Thyroid gland (tissue), 4 donors: ENCODE measurements around the gene XCL2. TPM values are rescaled to one million over a fixed set of nuclear protein-coding genes. Genes with fewer than 3 reads are reported as not detected.

Experiments used
- DNase-seq, 2 donors: peaks; one replicate each; pipeline ENCODE4 v3.0.0-alpha.2; 2019
- H3K27ac ChIP-seq, 3 donors: fragments of 200-600 bp; sonication (generic); 1 replicate in 2 of 3; 2 replicates in 1 of 3; pipeline ENCODE4 v1.5.1; 2016 to 2019; ENCODE audit warnings: mild to moderate bottlenecking in 1 of 3, moderate library complexity in 1 of 3
- H3K27me3 ChIP-seq: fragments of 200-600 bp; sonication (generic); one replicate; pipeline ENCODE4 v1.5.1; 2019
- H3K36me3 ChIP-seq, 2 donors: fragments of 200-600 bp; sonication (generic); one replicate each; pipeline ENCODE4 v1.5.1; 2016 to 2019
- H3K4me1 ChIP-seq, 2 donors: fragments of 200-600 bp; sonication (generic); one replicate each; pipeline ENCODE4 v1.5.1; 2017 to 2019
- H3K4me3 ChIP-seq, 3 donors: fragments of 200-600 bp; sonication (generic); replicated peaks in 1 of 3; 1 replicate in 2 of 3; 2 replicates in 1 of 3; pipeline ENCODE4 v1.5.1; 2016; ENCODE audit warnings: mild to moderate bottlenecking in 1 of 3
- H3K9me3 ChIP-seq: fragments of 200-600 bp; sonication (generic); one replicate; pipeline ENCODE4 v1.5.1; 2017
- POLR2A ChIP-seq, 2 donors: fragments of 450-650 bp; IDR thresholded peaks; one replicate each; pipeline ENCODE4 v1.6.1; 2017; ENCODE audit warnings: antibody characterized with exemption in 2 of 2, mild to moderate bottlenecking in 2 of 2, moderate library complexity in 1 of 2
- WGBS, 2 donors: methylation state at CpG; one replicate each; pipeline ENCODE4 v1.1.5; 2017; 5-methylcytosine and 5-hydroxymethylcytosine counted together
- intact Hi-C: fragments of 100-400 bp; cut with DNase I; formaldehyde crosslinking; loops from one replicate; pipeline ENCODE4 v1.15.1; 2023
- total RNA-seq, 4 donors: library from RNA; depleted of rRNA; stranded (reverse); fragments of >200 nt; gene quantifications; one replicate each; pipeline ENCODE4 v1.2.3, GENCODE V29; 2016
- TF ChIP-seq, protein P1 (sequence below), 6 experiments: fragments of 200-600 bp in 3 of 6; fragments of 450-650 bp in 3 of 6; sonication (generic) in 3 of 6; IDR thresholded peaks; one replicate each; pipeline ENCODE4 v1.5.1; 2016 to 2019; ENCODE audit warnings: antibody characterized with exemption in 6 of 6, mild to moderate bottlenecking in 2 of 6, inconsistent platforms in 1 of 6, moderate library complexity in 1 of 6

The XCL2 gene
- total RNA-seq, 4 donors from 2014 or later, result not detected

DNA sequence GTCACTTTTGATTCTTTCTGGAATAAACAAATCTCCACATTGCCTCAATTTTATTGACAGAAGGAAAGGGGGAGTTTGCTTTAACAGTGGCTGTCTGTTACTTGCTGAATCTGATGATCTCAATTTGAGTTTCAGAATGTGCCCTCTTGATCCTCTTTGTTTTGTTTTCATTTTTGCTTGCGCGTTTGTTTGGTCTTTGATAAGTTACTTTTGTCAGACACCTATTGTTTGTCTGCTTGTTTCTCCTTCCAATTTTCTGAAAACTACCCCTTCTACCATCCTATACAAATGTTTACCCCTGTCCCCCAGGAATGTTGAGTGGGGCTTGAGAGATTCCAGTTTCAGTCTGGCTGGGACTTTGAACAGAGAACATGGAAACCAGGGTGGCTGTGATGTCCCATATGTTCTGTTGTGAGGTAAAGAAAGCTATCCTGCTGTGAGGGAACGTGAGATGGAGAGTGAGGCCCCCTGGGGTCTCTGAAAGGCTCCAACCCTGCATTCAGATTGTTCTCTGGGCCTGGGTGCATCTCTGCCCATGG is 11.8 kb upstream of the XCL2 start:
- no peaks in the 10 kb centered on the region for H3K4me1 ChIP-seq
- no peak overlapping the region for H3K27ac ChIP-seq
- H3K27me3 ChIP-seq, result no peaks in the 10 kb centered on the region
- H3K36me3 ChIP-seq, result no peaks in the 10 kb centered on the region
- intact Hi-C loops, result no loop called here
- DNase-seq, result no peak
- 66 to 71% methylated on average over 3 of the region's 3 CpGs for WGBS, 2 donors
- no peaks in the 10 kb centered on the region for H3K9me3 ChIP-seq
- no peak overlapping the region for H3K4me3 ChIP-seq
- TF ChIP-seq, protein P1, sequence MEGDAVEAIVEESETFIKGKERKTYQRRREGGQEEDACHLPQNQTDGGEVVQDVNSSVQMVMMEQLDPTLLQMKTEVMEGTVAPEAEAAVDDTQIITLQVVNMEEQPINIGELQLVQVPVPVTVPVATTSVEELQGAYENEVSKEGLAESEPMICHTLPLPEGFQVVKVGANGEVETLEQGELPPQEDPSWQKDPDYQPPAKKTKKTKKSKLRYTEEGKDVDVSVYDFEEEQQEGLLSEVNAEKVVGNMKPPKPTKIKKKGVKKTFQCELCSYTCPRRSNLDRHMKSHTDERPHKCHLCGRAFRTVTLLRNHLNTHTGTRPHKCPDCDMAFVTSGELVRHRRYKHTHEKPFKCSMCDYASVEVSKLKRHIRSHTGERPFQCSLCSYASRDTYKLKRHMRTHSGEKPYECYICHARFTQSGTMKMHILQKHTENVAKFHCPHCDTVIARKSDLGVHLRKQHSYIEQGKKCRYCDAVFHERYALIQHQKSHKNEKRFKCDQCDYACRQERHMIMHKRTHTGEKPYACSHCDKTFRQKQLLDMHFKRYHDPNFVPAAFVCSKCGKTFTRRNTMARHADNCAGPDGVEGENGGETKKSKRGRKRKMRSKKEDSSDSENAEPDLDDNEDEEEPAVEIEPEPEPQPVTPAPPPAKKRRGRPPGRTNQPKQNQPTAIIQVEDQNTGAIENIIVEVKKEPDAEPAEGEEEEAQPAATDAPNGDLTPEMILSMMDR (IDR thresholded peaks at IDR 0.05), result no peak
- no peak for TF ChIP-seq POLR2A (IDR thresholded peaks at IDR 0.05)

DNA sequence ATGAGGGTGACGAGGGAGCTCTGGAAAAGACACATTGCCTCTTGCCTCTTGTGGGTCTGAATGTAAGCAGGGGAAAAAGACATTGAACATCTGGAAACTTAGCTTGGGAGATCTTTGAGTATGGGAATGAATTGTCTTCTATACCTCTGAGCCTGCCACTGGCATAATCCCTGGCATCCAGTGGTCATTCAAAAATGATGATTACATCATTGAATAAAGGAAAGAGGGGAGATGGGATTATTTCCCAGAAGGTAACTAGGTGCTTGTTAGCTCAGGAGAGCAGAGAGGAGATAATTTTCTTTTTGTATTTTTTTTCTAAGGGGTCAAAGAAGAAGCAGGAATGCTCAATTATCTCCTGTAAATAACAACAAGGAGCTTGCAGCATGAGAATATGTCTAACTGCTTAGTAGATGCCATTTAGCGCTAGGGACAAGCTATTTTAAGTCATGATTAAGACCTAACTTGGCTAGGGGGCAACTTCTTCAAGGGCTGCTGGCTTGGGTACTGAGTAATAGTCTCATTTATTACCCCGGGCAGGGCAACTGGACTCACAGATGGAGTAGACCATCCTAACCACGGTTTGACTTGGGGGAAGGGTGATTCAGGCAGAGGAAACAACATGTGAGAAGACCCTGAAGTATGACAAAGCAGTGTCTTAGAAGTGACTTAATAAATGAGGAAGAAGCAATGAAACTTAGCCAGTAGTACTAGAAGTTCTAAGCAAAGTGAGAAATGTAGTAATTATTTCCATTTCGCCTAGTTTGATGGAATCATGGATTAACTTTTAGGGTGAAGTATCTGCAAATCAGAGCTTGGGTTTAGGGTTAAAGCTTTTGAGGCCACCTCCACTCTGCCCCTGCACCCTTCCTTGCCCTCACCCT is 11.0 kb upstream of the XCL2 start:
- H3K9me3 ChIP-seq, result no peaks in the 10 kb centered on the region
- no peaks in the 10 kb centered on the region for H3K36me3 ChIP-seq
- H3K27ac ChIP-seq, result no peak overlapping the region
- TF ChIP-seq POLR2A (IDR thresholded peaks at IDR 0.05), result no peak
- TF ChIP-seq, protein P1 (IDR thresholded peaks at IDR 0.05), result no peak
- H3K4me3 ChIP-seq, result no peak overlapping the region
- no peaks in the 10 kb centered on the region for H3K4me1 ChIP-seq
- WGBS, 2 donors, result 86 to 89% methylated on average over 5 of the region's 5 CpGs
- no peak for DNase-seq
- intact Hi-C loops, result no loop called here
- H3K27me3 ChIP-seq, result no peaks in the 10 kb centered on the region

DNA sequence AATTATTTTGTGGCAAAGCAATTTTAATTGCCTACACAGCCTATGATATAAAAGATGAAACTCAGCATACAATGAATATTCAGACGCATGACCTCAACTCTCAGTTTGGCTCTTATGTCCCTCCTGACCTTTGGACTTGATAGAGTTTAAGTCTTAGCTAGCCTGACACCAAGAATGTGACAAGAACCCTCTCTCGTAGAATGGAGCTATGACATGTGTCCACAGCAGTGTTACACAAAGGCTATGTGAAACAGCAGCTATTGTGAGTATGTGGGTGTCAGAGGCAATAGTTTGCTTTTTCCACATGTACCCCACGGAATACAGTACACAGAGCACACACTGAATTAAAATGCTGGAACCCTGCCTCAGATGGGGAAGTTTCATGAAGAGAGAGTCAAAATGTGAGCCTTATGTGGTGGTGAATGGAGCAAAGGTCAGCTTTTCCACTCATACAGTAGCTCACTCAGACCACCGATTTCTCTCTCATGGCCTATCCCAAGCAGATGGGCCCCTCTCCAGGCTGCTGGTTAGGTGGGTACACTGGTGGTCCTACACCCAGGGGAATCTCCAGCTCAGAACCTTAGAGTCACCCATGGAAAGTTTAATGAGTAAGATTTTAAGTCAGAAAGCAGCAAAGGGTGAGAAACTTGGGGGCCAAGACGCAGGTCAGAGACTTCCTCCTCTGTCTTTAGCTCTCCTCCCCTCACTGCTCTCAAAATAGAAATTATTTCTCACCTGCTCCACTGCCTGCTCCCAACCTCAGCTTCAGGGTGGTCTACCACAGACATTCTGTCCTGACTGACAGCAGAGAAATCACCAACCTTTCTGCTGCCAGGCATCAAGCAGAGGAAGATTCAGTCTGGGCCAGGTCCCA is 10.1 kb upstream of the XCL2 start:
- intact Hi-C loops, result no loop called here
- Histone ChIP-seq H3K27ac (no peak overlapping the region), H3K4me1 (no peaks in the 10 kb centered on the region), H3K27me3 (no peaks in the 10 kb centered on the region), H3K4me3 (no peak overlapping the region), H3K36me3 (no peaks in the 10 kb centered on the region), H3K9me3 (no peaks in the 10 kb centered on the region)
- WGBS, 2 donors, result 91% methylated on average over 5 of the region's 5 CpGs
- no peak for DNase-seq
- no peak for TF ChIP-seq POLR2A (IDR thresholded peaks at IDR 0.05)
- TF ChIP-seq, protein P1 (IDR thresholded peaks at IDR 0.05), result no peak

DNA sequence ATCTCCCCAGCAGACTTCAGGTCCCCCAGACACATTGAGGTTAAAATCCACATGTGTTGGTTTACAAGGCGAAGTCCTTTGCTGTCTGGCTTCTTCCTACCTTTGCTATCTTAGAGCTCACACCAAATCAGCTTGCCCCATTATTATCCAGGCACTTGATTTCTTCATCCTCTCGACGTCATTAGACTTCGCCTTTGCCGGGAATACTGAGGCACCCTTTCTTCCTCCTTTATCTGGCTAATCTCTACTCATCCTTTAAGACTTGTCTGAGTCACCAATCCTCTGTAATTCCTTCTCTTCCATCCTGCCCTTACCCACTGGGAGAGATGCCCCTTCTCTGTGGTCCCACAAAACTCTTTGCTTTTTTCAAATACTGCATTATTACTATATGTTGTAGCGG is 9.2 kb upstream of the XCL2 start:
- intact Hi-C loops, result no loop called here

More for the DNA sequence above, 9.2 kb upstream of the XCL2 start:
- H3K36me3 ChIP-seq, result no peaks in the 10 kb centered on the region
- no peak overlapping the region for H3K27ac ChIP-seq
- no peak for DNase-seq
- 73 to 86% methylated on average over 6 of the region's 6 CpGs for WGBS, 2 donors
- H3K27me3 ChIP-seq, result no peaks in the 10 kb centered on the region
- H3K9me3 ChIP-seq, result no peaks in the 10 kb centered on the region
- no peak overlapping the region for H3K4me3 ChIP-seq
- TF ChIP-seq POLR2A (IDR thresholded peaks at IDR 0.05), result no peak
- TF ChIP-seq, protein P1 (IDR thresholded peaks at IDR 0.05), result no peak
- H3K4me1 ChIP-seq, result no peaks in the 10 kb centered on the region
